NCI-H2196 treated with DMSO at 0.1 percent for 48 hours (cell line): ENCODE data around the gene CTXN1.
"Not testable (repeated sequence)": the region's sequence is repeated elsewhere in the genome, so short reads cannot be mapped to it uniquely, and the experiment has no call there.

Source experiments
- DNase-seq: peaks from one replicate; lab custom pipeline; 2025; ENCODE audit not compliant: unreplicated experiment; lab: John Stamatoyannopoulos, UW

CTXN1 gene

GRCh38 chr19:7902796-7903243, 23.1 kb downstream of the CTXN1 start:
- DNase-seq: no peak

- no peak for DNase-seq
These were observed 24.6 kb downstream of the CTXN1 start for GRCh38 chr19:7901337-7901736.

GRCh38 chr19:7900931-7901330, 25.0 kb downstream of the CTXN1 start:
- DNase-seq: no peak

- no peak for DNase-seq
These were observed 25.5 kb downstream of the CTXN1 start for GRCh38 chr19:7900401-7900870.

- no peak for DNase-seq
These were observed 26.1 kb downstream of the CTXN1 start for GRCh38 chr19:7899751-7900378.

GRCh38 chr19:7898967-7899366, 27.0 kb downstream of the CTXN1 start:
- no peak for DNase-seq

- DNase-seq: no peak
These were observed 28.6 kb downstream of the CTXN1 start for GRCh38 chr19:7897292-7897691.

- no peak for DNase-seq
These were observed 30.4 kb downstream of the CTXN1 start for GRCh38 chr19:7895565-7895964.

GRCh38 chr19:7894612-7895309, 31.2 kb downstream of the CTXN1 start:
- DNase-seq: no peak

GRCh38 chr19:7893362-7894101, 32.4 kb downstream of the CTXN1 start:
- not testable (repeated sequence) for DNase-seq

GRCh38 chr19:7888826-7889217, 37.1 kb downstream of the CTXN1 start:
- no peak for DNase-seq

- no peak for DNase-seq
These were observed 37.6 kb downstream of the CTXN1 start, which contains the start of gene LRRC8E for GRCh38 chr19:7888145-7888825. Gene LRRC8E (plus strand): TSS chr19:7888510. CDS start chr19:7895604, 7,094 bp downstream.

GRCh38 chr19:7887408-7888144, 38.4 kb downstream of the CTXN1 start:
- no peak for DNase-seq

- no peak for DNase-seq
These were observed 40.1 kb downstream of the CTXN1 start for GRCh38 chr19:7885818-7886217.

GRCh38 chr19:7883796-7884570, 42.0 kb downstream of the CTXN1 start:
- DNase-seq: no peak

GRCh38 chr19:7883105-7883504, 42.8 kb downstream of the CTXN1 start:
- no peak for DNase-seq

- no peak for DNase-seq
These were observed 44.0 kb downstream of the CTXN1 start for GRCh38 chr19:7881910-7882309.

GRCh38 chr19:7879836-7880235, 46.1 kb downstream of the CTXN1 start:
- DNase-seq: no peak

GRCh38 chr19:7879111-7879807, 46.7 kb downstream of the CTXN1 start:
- no peak for DNase-seq
